ENCODE data around the gene LRG1. TPM values are rescaled to one million over a fixed set of nuclear protein-coding genes. Genes with fewer than 3 reads are reported as not detected.

LRG1 gene
- polyA plus RNA-seq, 1 donor from 2014 or later = not detected

GRCh38 chr19:4508698-4509097 lies 31.1 kb downstream of the LRG1 start:
- Histone ChIP-seq H3K27ac (ENCODE audit: low read length) (no peak overlapping the region), H4K20me1 (ENCODE audit: insufficient read depth) (no peaks in the 10 kb centered on the region), H3K9me2 (ENCODE audit: insufficient read depth, low read length) (no peaks in the 10 kb centered on the region), H2AFZ (ENCODE audit: low read depth, low read length) (no peak overlapping the region), H3K4me3 (ENCODE audit: low read length) (no peak overlapping the region), H3K9ac (ENCODE audit: low read length) (no peak overlapping the region), H3K36me3 (ENCODE audit: insufficient read depth, low read length) (no peaks in the 10 kb centered on the region), H3K9me3 (ENCODE audit: low read length) (no peaks in the 10 kb centered on the region), H3K27me3 (ENCODE audit: insufficient read depth, low read depth, low read length) (no peaks in the 10 kb centered on the region), H3K79me2 (replicated peaks; ENCODE audit: insufficient read depth, low read length) (no peaks in the 10 kb centered on the region), H3F3A (ENCODE audit: insufficient read depth, low read length, poor library complexity, severe bottlenecking) (no peaks in the 10 kb centered on the region), H3K4me2 (ENCODE audit: low read length) (no peak overlapping the region)
- no peak for TF ChIP-seq POLR2AphosphoS5 (IDR thresholded peaks at IDR 0.05)
- TF ChIP-seq TAF1 (IDR thresholded peaks at IDR 0.05; ENCODE audit: low read depth) = no peak
- no peak for TF ChIP-seq EP300 (conservative IDR thresholded peaks at IDR 0.05; ENCODE audit: poor library complexity, severe bottlenecking)
- TF ChIP-seq CTCF (IDR thresholded peaks at IDR 0.05; ENCODE audit: poor library complexity, severe bottlenecking) = no peak
- no peak for TF ChIP-seq EZH2 (IDR thresholded peaks at IDR 0.05; ENCODE audit: borderline replicate concordance, insufficient read depth, low read length, poor library complexity, severe bottlenecking)
- no peak for TF ChIP-seq REST (IDR thresholded peaks at IDR 0.05; ENCODE audit: borderline replicate concordance)
- no peak for TF ChIP-seq MXI1 (conservative IDR thresholded peaks at IDR 0.05; ENCODE audit: poor library complexity, severe bottlenecking)
- no peak for TF ChIP-seq SMC3 (conservative IDR thresholded peaks at IDR 0.05; ENCODE audit: poor library complexity)
- TF ChIP-seq RAD21 (conservative IDR thresholded peaks at IDR 0.05) = no peak

GRCh38 chr19:4507804-4508203 lies 32.0 kb downstream of the LRG1 start:
- no peaks in the 10 kb centered on the region for H3K27me3 ChIP-seq (ENCODE audit: insufficient read depth, low read depth, low read length)
- no peak overlapping the region for H3K9ac ChIP-seq (ENCODE audit: low read length)
- TF ChIP-seq EP300 (conservative IDR thresholded peaks at IDR 0.05; ENCODE audit: poor library complexity, severe bottlenecking) (no peak), EZH2 (IDR thresholded peaks at IDR 0.05; ENCODE audit: borderline replicate concordance, insufficient read depth, low read length, poor library complexity, severe bottlenecking) (no peak), MXI1 (conservative IDR thresholded peaks at IDR 0.05; ENCODE audit: poor library complexity, severe bottlenecking) (no peak), TAF1 (IDR thresholded peaks at IDR 0.05; ENCODE audit: low read depth) (no peak), CTCF (IDR thresholded peaks at IDR 0.05; ENCODE audit: poor library complexity, severe bottlenecking) (no peak), REST (IDR thresholded peaks at IDR 0.05; ENCODE audit: borderline replicate concordance) (no peak), RAD21 (conservative IDR thresholded peaks at IDR 0.05) (no peak), POLR2AphosphoS5 (IDR thresholded peaks at IDR 0.05) (no peak), SMC3 (conservative IDR thresholded peaks at IDR 0.05; ENCODE audit: poor library complexity) (no peak)
- H3K4me3 ChIP-seq (ENCODE audit: low read length) = no peak overlapping the region
- H3K36me3 ChIP-seq (ENCODE audit: insufficient read depth, low read length) = no peaks in the 10 kb centered on the region
- no peaks in the 10 kb centered on the region for H3F3A ChIP-seq (ENCODE audit: insufficient read depth, low read length, poor library complexity, severe bottlenecking)
- no peaks in the 10 kb centered on the region for H3K9me3 ChIP-seq (ENCODE audit: low read length)
- H2AFZ ChIP-seq (ENCODE audit: low read depth, low read length) = no peak overlapping the region
- no peaks in the 10 kb centered on the region for H3K79me2 ChIP-seq (replicated peaks; ENCODE audit: insufficient read depth, low read length)
- H3K4me2 ChIP-seq (ENCODE audit: low read length) = no peak overlapping the region
- H4K20me1 ChIP-seq (ENCODE audit: insufficient read depth) = no peaks in the 10 kb centered on the region
- no peaks in the 10 kb centered on the region for H3K9me2 ChIP-seq (ENCODE audit: insufficient read depth, low read length)
- H3K27ac ChIP-seq (ENCODE audit: low read length) = no peak overlapping the region

Data from neural cell (in vitro differentiated cells).